ENCODE results near the gene CFAP119. TPM values are rescaled to one million over a fixed set of nuclear protein-coding genes. Genes with fewer than 3 reads are reported as not detected.

The CFAP119 gene
- total and polyA plus RNA-seq, 12 donors, result 2.3 to 37.6 (median 8.0) TPM

DNA sequence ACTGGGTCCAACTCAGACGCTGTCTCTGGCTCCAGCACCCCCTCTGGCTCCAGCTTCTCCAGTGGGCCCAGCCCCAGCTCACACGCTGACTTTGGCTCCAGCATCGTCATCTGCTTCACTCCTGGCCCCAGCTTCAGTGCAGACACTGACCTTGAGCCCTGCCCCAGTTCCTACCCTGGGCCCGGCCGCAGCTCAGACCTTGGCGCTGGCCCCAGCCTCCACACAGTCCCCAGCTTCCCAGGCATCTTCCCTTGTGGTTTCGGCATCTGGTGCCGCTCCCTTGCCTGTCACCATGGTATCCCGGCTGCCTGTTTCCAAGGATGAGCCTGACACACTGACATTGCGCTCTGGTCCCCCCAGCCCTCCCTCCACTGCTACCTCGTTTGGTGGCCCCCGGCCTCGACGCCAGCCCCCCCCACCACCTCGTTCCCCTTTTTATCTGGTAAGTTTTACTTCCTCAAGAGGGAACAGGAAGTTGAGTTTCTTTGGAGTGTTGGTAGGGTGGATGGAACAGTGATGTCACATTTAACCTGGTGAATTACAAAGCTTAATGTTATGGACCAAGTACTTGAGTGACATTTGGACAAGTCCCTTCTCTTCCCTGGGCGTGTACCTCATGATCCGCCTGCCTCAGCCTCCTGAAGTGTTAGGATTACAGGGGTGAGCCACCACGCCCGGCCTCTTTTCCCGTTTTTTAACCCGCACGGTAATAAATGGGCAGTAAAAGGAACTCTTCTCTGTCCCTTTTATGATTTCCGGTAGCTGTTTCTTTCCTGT lies 37.0 kb downstream of the CFAP119 start:
- TF ChIP-seq CTCF (IDR thresholded peaks at IDR 0.05) (no peak), POLR2A (IDR thresholded peaks at IDR 0.05) (no peak)
- no peaks in the 10 kb centered on the region for H3K9me3 ChIP-seq (replicated peaks in 1 of 3)
- 52 to 61% (median 53%) methylated on average over 15 to 23 of the region's 23 CpGs for WGBS, 4 donors
- H3K27ac ChIP-seq, result peak overlapping the region in 4 of 5 donors; percentile 37 to 80 (median 56)
- H3K36me3 ChIP-seq (replicated peaks in 1 of 2), result peaks cover 0 to 91% of the 10 kb centered on the region in 2 donors
- intact Hi-C loops (cut with DNase I), result no loop called here
- no peaks in the 10 kb centered on the region for H3K27me3 ChIP-seq
- no peak overlapping the region for H3K4me3 ChIP-seq
- H3K4me1 ChIP-seq (replicated peaks in 1 of 2), result peaks cover 10 to 13% of the 10 kb centered on the region in 2 donors
- DNase-seq, result peak; percentile 69 to 91 (median 88)

DNA sequence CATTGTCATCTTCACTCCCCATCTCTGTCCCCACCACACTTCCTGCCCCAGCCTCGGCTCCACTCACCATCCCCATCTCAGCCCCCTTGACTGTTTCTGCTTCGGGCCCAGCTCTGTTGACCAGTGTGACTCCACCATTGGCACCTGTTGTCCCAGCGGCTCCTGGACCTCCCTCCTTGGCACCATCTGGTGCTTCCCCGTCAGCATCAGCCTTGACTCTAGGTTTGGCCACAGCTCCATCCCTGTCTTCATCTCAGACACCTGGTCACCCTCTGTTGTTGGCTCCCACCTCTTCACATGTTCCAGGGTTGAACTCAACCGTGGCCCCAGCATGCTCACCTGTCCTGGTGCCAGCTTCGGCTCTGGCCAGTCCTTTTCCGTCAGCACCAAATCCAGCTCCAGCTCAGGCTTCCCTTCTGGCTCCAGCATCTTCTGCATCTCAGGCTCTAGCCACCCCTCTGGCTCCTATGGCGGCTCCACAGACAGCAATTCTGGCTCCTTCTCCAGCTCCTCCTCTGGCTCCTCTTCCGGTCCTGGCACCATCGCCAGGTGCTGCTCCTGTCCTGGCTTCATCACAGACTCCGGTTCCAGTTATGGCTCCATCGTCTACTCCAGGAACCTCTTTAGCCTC lies 38.0 kb downstream of the CFAP119 start:
- Histone ChIP-seq H3K4me1 (replicated peaks in 1 of 2) (peaks cover 10 to 13% of the 10 kb centered on the region in 2 donors), H3K27me3 (no peaks in the 10 kb centered on the region), H3K27ac (peak overlapping the region; percentile 36 to 80 (median 49)), H3K4me3 (no peak overlapping the region), H3K36me3 (replicated peaks in 1 of 2) (peaks cover 0 to 90% of the 10 kb centered on the region in 2 donors), H3K9me3 (replicated peaks in 1 of 3) (no peaks in the 10 kb centered on the region)
- 92 to 96% (median 95%) methylated on average over 12 of the region's 12 CpGs for WGBS, 4 donors
- intact Hi-C loops (cut with DNase I), result no loop called here
- no peak for TF ChIP-seq CTCF (IDR thresholded peaks at IDR 0.05)
- no peak for TF ChIP-seq POLR2A (IDR thresholded peaks at IDR 0.05)
- no peak for DNase-seq

DNA sequence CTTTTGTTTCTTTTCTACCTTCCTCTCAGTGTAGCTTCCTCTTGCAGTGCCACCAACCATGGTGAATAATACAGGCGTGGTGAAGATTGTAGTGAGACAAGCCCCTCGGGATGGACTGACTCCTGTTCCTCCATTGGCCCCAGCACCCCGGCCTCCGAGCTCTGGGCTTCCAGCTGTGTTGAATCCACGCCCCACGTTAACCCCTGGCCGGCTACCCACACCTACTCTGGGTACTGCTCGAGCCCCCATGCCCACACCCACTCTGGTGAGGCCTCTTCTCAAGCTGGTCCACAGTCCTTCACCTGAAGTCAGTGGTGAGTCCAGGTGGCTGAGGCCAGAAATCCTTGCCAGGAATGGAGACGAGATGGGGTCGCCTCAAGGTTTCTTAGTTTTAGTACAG lies 38.9 kb downstream of the CFAP119 start:
- no peaks in the 10 kb centered on the region for H3K27me3 ChIP-seq
- no peak overlapping the region for H3K27ac ChIP-seq
- no peak overlapping the region for H3K4me3 ChIP-seq
- peaks cover 0 to 96% of the 10 kb centered on the region in 2 donors for H3K36me3 ChIP-seq (replicated peaks in 1 of 2)
- no peak for DNase-seq
- intact Hi-C loops (cut with DNase I), result no loop called here
- H3K9me3 ChIP-seq (replicated peaks in 1 of 3), result no peaks in the 10 kb centered on the region
- TF ChIP-seq POLR2A (IDR thresholded peaks at IDR 0.05) (no peak), CTCF (IDR thresholded peaks at IDR 0.05) (no peak)
- H3K4me1 ChIP-seq (replicated peaks in 1 of 2), result peaks cover 10 to 13% of the 10 kb centered on the region in 2 donors
- WGBS, 4 donors, result 85 to 89% (median 87%) methylated on average over 9 to 10 of the region's 10 CpGs

- Histone ChIP-seq H3K27me3 (no peaks in the 10 kb centered on the region), H3K9me3 (replicated peaks in 1 of 3) (no peaks in the 10 kb centered on the region), H3K27ac (no peak overlapping the region), H3K36me3 (replicated peaks in 1 of 2) (peaks cover 0 to 97% of the 10 kb centered on the region in 2 donors), H3K4me3 (no peak overlapping the region), H3K4me1 (replicated peaks in 1 of 2) (peaks cover 10 to 13% of the 10 kb centered on the region in 2 donors)
- intact Hi-C loops (cut with DNase I), result no loop called here
- no peak for DNase-seq
- WGBS, 4 donors, result 50 to 64% (median 61%) methylated on average over 6 of the region's 6 CpGs
- TF ChIP-seq CTCF (IDR thresholded peaks at IDR 0.05), result peak in 2 of 6 experiments; percentile 16 to 20
- TF ChIP-seq POLR2A (IDR thresholded peaks at IDR 0.05), result no peak
These were observed 39.4 kb downstream of the CFAP119 start for GRCh38 chr16:30722443-30722842.
